Prostate gland (tissue), 2 donors: Measurements from ENCODE around the gene SLC17A9. TPM values are rescaled to one million over a fixed set of nuclear protein-coding genes. Genes with fewer than 3 reads are reported as not detected.

ENCODE experiments used
- DNase-seq: peaks from one replicate; pipeline ENCODE4 v3.0.0-alpha.2; 2019; ENCODE audit warnings: low spot score
- H3K27ac ChIP-seq, 2 donors: fragments of 200-600 bp; sonication (generic); 2 replicates each; pipeline ENCODE4 v1.5.1; 2017 to 2019
- H3K27me3 ChIP-seq: fragments of 200-600 bp; sonication (generic); replicated peaks from 2 replicates; pipeline ENCODE4 v1.5.1; 2019; ENCODE audit not compliant: insufficient read depth
- H3K36me3 ChIP-seq, 2 donors: fragments of 200-600 bp; sonication (generic); 1 replicate in 1 of 2; 2 replicates in 1 of 2; pipeline versions ENCODE4 v1.5.1 to v1.8.1; 2017 to 2019
- H3K4me1 ChIP-seq: fragments of 200-600 bp; sonication (generic); replicated peaks from 2 replicates; pipeline ENCODE4 v1.5.1; 2019
- H3K4me3 ChIP-seq, 2 donors: fragments of 200-600 bp; sonication (generic); 2 replicates each; pipeline ENCODE4 v1.5.1; 2017 to 2019
- H3K9me3 ChIP-seq: fragments of 200-600 bp; sonication (generic); 2 replicates; pipeline ENCODE4 v1.5.1; 2017
- POLR2A ChIP-seq: fragments of 450-650 bp; IDR thresholded peaks from one replicate; pipeline ENCODE4 v1.6.1; 2016; ENCODE audit warnings: antibody characterized with exemption, mild to moderate bottlenecking
- POLR2AphosphoS5 ChIP-seq: sonication (generic); formaldehyde crosslinking; IDR thresholded peaks from one replicate; pipeline ENCODE4 v1.6.1; 2017; ENCODE audit warnings: antibody characterized with exemption
- WGBS: methylation state at CpG from one replicate; pipeline ENCODE4 v1.1.5; 2018; 5-methylcytosine and 5-hydroxymethylcytosine counted together
- intact Hi-C: fragments of 100-400 bp; cut with DNase I; formaldehyde crosslinking; loops from one replicate; pipeline ENCODE4 v1.14.2; 2022
- total RNA-seq, 2 donors: library from RNA; depleted of rRNA; stranded (reverse); fragments of >200 nt; gene quantifications; one replicate each; pipeline ENCODE4 v1.1.0, GENCODE V29; 2016
- TF ChIP-seq, protein P1 (sequence below), 4 experiments: fragments of 200-600 bp in 2 of 4; fragments of 450-650 bp in 2 of 4; sonication (generic) in 2 of 4; IDR thresholded peaks; 1 replicate in 3 of 4; 2 replicates in 1 of 4; pipeline ENCODE4 v1.5.1; 2016 to 2019; ENCODE audit warnings: antibody characterized with exemption in 4 of 4, mild to moderate bottlenecking in 2 of 4, moderate library complexity in 2 of 4

The SLC17A9 gene
- total RNA-seq, 2 donors from 2014 or later: 0.41 to 3.5 TPM

GRCh38 chr20:62969179-62969760, 16.8 kb downstream of the SLC17A9 start:
- no peaks in the 10 kb centered on the region for H3K9me3 ChIP-seq
- no peaks in the 10 kb centered on the region for H3K4me1 ChIP-seq
- H3K36me3 ChIP-seq: no peaks in the 10 kb centered on the region
- no peak for DNase-seq
- H3K27ac ChIP-seq: no peak overlapping the region
- TF ChIP-seq, protein P1, sequence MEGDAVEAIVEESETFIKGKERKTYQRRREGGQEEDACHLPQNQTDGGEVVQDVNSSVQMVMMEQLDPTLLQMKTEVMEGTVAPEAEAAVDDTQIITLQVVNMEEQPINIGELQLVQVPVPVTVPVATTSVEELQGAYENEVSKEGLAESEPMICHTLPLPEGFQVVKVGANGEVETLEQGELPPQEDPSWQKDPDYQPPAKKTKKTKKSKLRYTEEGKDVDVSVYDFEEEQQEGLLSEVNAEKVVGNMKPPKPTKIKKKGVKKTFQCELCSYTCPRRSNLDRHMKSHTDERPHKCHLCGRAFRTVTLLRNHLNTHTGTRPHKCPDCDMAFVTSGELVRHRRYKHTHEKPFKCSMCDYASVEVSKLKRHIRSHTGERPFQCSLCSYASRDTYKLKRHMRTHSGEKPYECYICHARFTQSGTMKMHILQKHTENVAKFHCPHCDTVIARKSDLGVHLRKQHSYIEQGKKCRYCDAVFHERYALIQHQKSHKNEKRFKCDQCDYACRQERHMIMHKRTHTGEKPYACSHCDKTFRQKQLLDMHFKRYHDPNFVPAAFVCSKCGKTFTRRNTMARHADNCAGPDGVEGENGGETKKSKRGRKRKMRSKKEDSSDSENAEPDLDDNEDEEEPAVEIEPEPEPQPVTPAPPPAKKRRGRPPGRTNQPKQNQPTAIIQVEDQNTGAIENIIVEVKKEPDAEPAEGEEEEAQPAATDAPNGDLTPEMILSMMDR (IDR thresholded peaks at IDR 0.05): no peak
- TF ChIP-seq POLR2AphosphoS5 (no peak), POLR2A (no peak)
- 60% methylated on average over 16 of the region's 16 CpGs for WGBS
- intact Hi-C loops: no loop called here
- no peak overlapping the region for H3K4me3 ChIP-seq
- H3K27me3 ChIP-seq: peaks cover 15% of the 10 kb centered on the region

- Histone ChIP-seq H3K36me3 (no peaks in the 10 kb centered on the region), H3K27me3 (peaks cover 20% of the 10 kb centered on the region), H3K9me3 (no peaks in the 10 kb centered on the region), H3K4me1 (no peaks in the 10 kb centered on the region), H3K27ac (no peak overlapping the region), H3K4me3 (no peak overlapping the region)
- intact Hi-C loops: no loop called here
- no peak for DNase-seq
- TF ChIP-seq POLR2AphosphoS5: no peak
- TF ChIP-seq, protein P1 (IDR thresholded peaks at IDR 0.05): no peak
- TF ChIP-seq POLR2A: no peak
- 82% methylated on average over 8 of the region's 8 CpGs for WGBS
These were observed 17.4 kb downstream of the SLC17A9 start for GRCh38 chr20:62969939-62970306.

- no peaks in the 10 kb centered on the region for H3K4me1 ChIP-seq
- H3K27me3 ChIP-seq: peaks cover 20% of the 10 kb centered on the region
- no peak for DNase-seq
- TF ChIP-seq POLR2A (no peak), POLR2AphosphoS5 (no peak)
- TF ChIP-seq, protein P1 (IDR thresholded peaks at IDR 0.05): no peak
- intact Hi-C loops: no loop called here
- WGBS: 44% methylated on average over 22 of the region's 33 CpGs
- no peak overlapping the region for H3K27ac ChIP-seq
- no peaks in the 10 kb centered on the region for H3K36me3 ChIP-seq
- no peaks in the 10 kb centered on the region for H3K9me3 ChIP-seq
- H3K4me3 ChIP-seq: no peak overlapping the region
These were observed 18.1 kb downstream of the SLC17A9 start for GRCh38 chr20:62970307-62971210.

DNA sequence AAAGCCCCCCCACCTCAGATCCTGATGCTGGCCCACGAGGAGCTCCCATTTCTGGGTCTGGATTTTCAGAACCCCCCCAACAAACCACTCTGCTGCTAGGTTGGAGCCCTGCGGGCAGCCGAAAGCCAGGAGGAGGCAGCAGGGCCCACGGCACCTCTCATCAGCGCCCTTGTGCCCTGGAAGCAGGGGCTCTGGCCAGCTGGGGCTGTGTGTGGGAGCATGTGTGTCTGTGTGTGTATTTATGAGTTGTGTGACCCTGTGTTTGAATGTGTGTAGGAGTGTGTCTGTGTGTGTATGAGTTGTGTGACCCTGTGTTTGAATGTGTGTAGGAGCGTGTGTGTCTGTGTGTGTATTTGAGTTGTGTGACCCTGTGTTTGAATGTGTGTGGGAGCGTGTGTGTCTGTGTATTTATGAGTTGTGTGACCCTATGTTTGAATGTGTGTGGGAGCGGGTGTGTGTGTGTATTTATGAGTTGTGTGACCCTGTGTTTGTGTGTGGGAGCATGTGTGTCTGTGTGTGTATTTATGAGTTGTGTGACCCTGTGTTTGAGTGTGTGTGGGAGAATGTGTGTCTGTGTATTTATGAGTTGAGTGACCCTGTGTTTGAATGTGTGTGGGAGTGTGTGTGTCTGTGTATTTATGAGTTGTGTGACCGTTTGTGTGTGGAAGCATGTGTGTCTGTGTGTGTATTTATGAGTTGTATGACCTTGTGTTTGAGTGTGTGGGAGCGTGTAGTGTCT, 18.9 kb downstream of the SLC17A9 start:
- Histone ChIP-seq H3K9me3 (no peaks in the 10 kb centered on the region), H3K36me3 (no peaks in the 10 kb centered on the region), H3K4me3 (no peak overlapping the region), H3K27ac (no peak overlapping the region), H3K4me1 (no peaks in the 10 kb centered on the region), H3K27me3 (peaks cover 20% of the 10 kb centered on the region)
- DNase-seq: no peak
- whole genome bisulfite sequencing: 70% methylated on average over 10 of the region's 10 CpGs
- TF ChIP-seq POLR2AphosphoS5: no peak
- TF ChIP-seq, protein P1 (IDR thresholded peaks at IDR 0.05): no peak
- no peak for TF ChIP-seq POLR2A
- intact Hi-C loops: no loop called here
